ENCODE results near the gene UNC13A. TPM values are rescaled to one million over a fixed set of nuclear protein-coding genes. Genes with fewer than 3 reads are reported as not detected.

The UNC13A gene
- total RNA-seq, 2 donors from 2014 or later = 0.14 to 2.4 TPM

DNA sequence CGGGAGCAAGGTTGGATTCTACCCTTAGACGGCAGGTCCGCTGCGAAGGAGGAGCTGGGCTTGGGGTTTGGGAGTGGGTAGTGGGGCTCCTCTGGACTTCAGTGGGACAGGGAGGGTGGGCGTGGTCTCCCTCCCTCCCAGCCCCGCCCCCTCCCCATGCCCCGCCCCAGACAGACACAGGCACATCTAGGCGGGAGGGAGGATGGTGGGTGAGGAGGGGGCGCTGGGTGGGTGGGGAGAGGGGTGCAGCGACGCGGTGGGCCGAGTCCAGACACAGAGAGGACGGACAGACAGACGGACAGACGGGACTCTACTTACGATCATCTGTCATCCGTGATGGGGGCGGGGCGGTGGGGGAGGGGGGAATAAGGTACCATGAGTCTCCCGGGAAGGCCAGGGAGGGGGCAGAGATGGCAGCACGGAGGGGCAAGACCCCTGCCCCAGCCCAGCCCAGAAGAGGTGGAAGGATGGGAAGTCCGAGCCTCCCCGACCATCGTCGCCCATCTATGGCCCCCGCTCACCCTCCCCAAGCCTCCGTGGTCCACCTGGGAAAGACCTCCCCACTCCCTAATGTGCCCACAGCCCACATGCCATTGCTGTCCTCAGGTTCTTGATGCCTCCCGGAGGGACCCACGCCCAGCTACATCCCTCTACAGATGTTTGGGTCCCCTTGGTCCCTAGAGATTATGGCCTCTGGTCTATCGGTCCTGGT, 64.8 kb downstream of the UNC13A start:
- H3K4me3 ChIP-seq = no peak overlapping the region
- TF ChIP-seq POLR2AphosphoS5 (IDR thresholded peaks at IDR 0.05) (no peak), POLR2A (IDR thresholded peaks at IDR 0.05) (no peak), CTCF (IDR thresholded peaks at IDR 0.05) (no peak)
- no peaks in the 10 kb centered on the region for H3K27me3 ChIP-seq (replicated peaks; ENCODE audit: insufficient read depth)
- no peaks in the 10 kb centered on the region for H3K4me1 ChIP-seq (replicated peaks)
- no peak overlapping the region for H3K27ac ChIP-seq
- WGBS = 80% methylated on average over 31 of the region's 31 CpGs
- H3K9me3 ChIP-seq = no peaks in the 10 kb centered on the region
- no peak for DNase-seq (ENCODE audit: low spot score)
- H3K36me3 ChIP-seq = no peaks in the 10 kb centered on the region
- intact Hi-C loops (cut with DNase I) = no loop called here

GRCh38 chr19:17620696-17621095, 67.5 kb downstream of the UNC13A start:
- TF ChIP-seq POLR2AphosphoS5 (IDR thresholded peaks at IDR 0.05) = no peak
- TF ChIP-seq CTCF (IDR thresholded peaks at IDR 0.05) = no peak
- no peak for TF ChIP-seq POLR2A (IDR thresholded peaks at IDR 0.05)
- Histone ChIP-seq H3K4me3 (no peak overlapping the region), H3K36me3 (no peaks in the 10 kb centered on the region), H3K4me1 (replicated peaks) (no peaks in the 10 kb centered on the region), H3K27me3 (replicated peaks; ENCODE audit: insufficient read depth) (peaks cover 5% of the 10 kb centered on the region), H3K27ac (no peak overlapping the region), H3K9me3 (no peaks in the 10 kb centered on the region)
- no peak for DNase-seq (ENCODE audit: low spot score)
- intact Hi-C loops (cut with DNase I) = no loop called here
- WGBS = 88% methylated on average over 1 of the region's 1 CpG

DNA sequence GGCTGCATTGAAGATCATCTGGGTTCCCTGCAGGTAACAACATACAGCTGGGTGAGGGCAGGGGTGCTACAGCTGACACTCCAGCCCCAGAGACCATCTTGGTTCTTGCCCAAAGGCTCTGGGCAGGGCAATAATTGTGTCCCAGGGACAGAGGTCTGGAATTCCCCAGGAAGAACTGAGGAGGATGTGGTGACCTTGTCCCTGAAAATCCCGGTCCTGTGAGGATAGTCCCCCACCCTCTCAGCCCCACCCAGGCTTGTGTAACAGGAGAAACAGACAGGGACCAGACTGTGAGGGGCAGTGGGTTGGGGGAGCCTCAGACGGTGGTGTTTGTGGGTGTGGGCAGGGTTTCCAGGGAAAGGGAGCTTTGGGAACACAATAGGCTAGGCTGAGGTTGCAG, 69.2 kb downstream of the UNC13A start:
- WGBS = 9% methylated on average over 2 of the region's 2 CpGs

DNA sequence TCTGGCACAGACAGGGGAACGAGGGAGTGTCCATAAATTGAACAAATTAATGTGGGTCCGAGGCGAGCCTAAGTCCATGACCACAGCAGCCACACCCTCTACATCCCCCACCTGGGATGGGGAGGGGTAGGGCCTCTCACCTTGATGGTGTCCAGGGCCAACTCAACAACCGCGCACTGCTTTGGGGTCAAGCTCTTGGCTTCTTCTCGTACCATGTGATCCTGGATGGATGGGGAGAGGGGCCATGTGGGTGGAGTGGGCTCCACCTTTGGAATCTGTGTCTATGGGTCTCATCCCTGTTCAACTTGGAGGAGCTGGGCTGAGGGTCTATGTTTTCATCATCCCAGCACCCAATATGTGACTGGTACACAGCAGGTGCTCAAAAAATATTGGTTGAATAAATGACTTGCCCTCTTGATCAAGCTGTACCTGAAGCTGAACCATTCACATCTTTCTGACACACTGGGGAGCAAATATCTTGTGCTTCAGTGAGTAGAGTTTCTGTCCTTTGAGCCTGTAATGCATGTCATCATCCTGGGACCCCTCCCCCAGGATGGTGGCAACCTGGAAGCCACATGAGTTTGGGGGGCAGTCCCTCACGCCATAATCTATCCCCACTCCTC, 69.8 kb downstream of the UNC13A start:
- TF ChIP-seq POLR2AphosphoS5 (IDR thresholded peaks at IDR 0.05) (no peak), POLR2A (IDR thresholded peaks at IDR 0.05) (no peak), CTCF (IDR thresholded peaks at IDR 0.05) (no peak)
- no peak for DNase-seq (ENCODE audit: low spot score)
- no peak overlapping the region for H3K27ac ChIP-seq
- no peaks in the 10 kb centered on the region for H3K4me1 ChIP-seq (replicated peaks)
- WGBS = 77% methylated on average over 7 of the region's 7 CpGs
- H3K4me3 ChIP-seq = no peak overlapping the region
- H3K9me3 ChIP-seq = no peaks in the 10 kb centered on the region
- intact Hi-C loops (cut with DNase I) = no loop called here
- peaks cover 5% of the 10 kb centered on the region for H3K27me3 ChIP-seq (replicated peaks; ENCODE audit: insufficient read depth)
- H3K36me3 ChIP-seq = no peaks in the 10 kb centered on the region

More for the DNA sequence above, 69.2 kb downstream of the UNC13A start:
- TF ChIP-seq POLR2A (IDR thresholded peaks at IDR 0.05) = no peak
- no peak for TF ChIP-seq POLR2AphosphoS5 (IDR thresholded peaks at IDR 0.05)
- no peak for TF ChIP-seq CTCF (IDR thresholded peaks at IDR 0.05)
- intact Hi-C loops (cut with DNase I) = no loop called here
- Histone ChIP-seq H3K27me3 (replicated peaks; ENCODE audit: insufficient read depth) (peaks cover 5% of the 10 kb centered on the region), H3K4me3 (no peak overlapping the region), H3K36me3 (no peaks in the 10 kb centered on the region), H3K27ac (no peak overlapping the region), H3K9me3 (no peaks in the 10 kb centered on the region), H3K4me1 (replicated peaks) (no peaks in the 10 kb centered on the region)
- DNase-seq (ENCODE audit: low spot score) = no peak

- no peak for DNase-seq (ENCODE audit: low spot score)
- no peaks in the 10 kb centered on the region for H3K9me3 ChIP-seq
- no peak overlapping the region for H3K4me3 ChIP-seq
- WGBS = 87% methylated on average over 7 of the region's 7 CpGs
- no peak overlapping the region for H3K27ac ChIP-seq
- H3K4me1 ChIP-seq (replicated peaks) = no peaks in the 10 kb centered on the region
- intact Hi-C loops (cut with DNase I) = no loop called here
- no peaks in the 10 kb centered on the region for H3K36me3 ChIP-seq
- no peak for TF ChIP-seq POLR2A (IDR thresholded peaks at IDR 0.05)
- TF ChIP-seq POLR2AphosphoS5 (IDR thresholded peaks at IDR 0.05) = no peak
- TF ChIP-seq CTCF (IDR thresholded peaks at IDR 0.05) = no peak
- H3K27me3 ChIP-seq (replicated peaks; ENCODE audit: insufficient read depth) = peaks cover 5% of the 10 kb centered on the region
Measured at GRCh38 chr19:17617807-17618192, 70.4 kb downstream of the UNC13A start.

Measured in prostate gland (tissue), 2 donors.